Ovary (tissue), 3 donors: ENCODE results near the gene GBX1.

Experiments
- CTCF ChIP-seq, 3 donors: fragments of 450-650 bp in 2 of 3; fragments of 200-600 bp in 1 of 3; IDR thresholded peaks; one replicate each; pipeline versions ENCODE4 v1.5.1 to v1.8.0; 2016 to 2022; ENCODE audit warnings: antibody characterized with exemption in 3 of 3, mild to moderate bottlenecking in 1 of 3
- EP300 ChIP-seq: sonication (generic); formaldehyde crosslinking; IDR thresholded peaks from one replicate; pipeline ENCODE4 v1.6.1; 2017; ENCODE audit warnings: antibody characterized with exemption
- POLR2A ChIP-seq: fragments of 450-650 bp; IDR thresholded peaks from one replicate; pipeline ENCODE4 v1.6.1; 2017; ENCODE audit warnings: antibody characterized with exemption, mild to moderate bottlenecking, moderate library complexity
- donor health status: DM: no; HTN: no; CAD: no.

GRCh38 chr7:151110941-151111645 lies 56.4 kb downstream of the GBX1 start:
- no peak for TF ChIP-seq POLR2A
- TF ChIP-seq CTCF (IDR thresholded peaks at IDR 0.05), result peak; percentile 80 to 90 (median 88)
- no peak for TF ChIP-seq EP300
